Progenitor cell of endocrine pancreas (in vitro differentiated cells): Measurements from ENCODE around the gene CBR4. TPM values are rescaled to one million over a fixed set of nuclear protein-coding genes. Genes with fewer than 3 reads are reported as not detected.

Experiments used
- DNase-seq: peaks from one replicate; pipeline ENCODE4 v3.0.0; 2021; ENCODE audit warnings: low spot score; ENCODE audit not compliant: unreplicated experiment
- H3K27ac Mint-ChIP-seq: 2 replicates; pipeline ENCODE4 v1.8.0; 2021; ENCODE audit warnings: mild to moderate bottlenecking, moderate library complexity, mixed read lengths
- H3K27me3 Mint-ChIP-seq: 2 replicates; pipeline ENCODE4 v1.8.0; 2021; ENCODE audit warnings: mixed read lengths
- H3K36me3 Mint-ChIP-seq: 2 replicates; pipeline ENCODE4 v1.8.0; 2022; ENCODE audit warnings: mixed read lengths; ENCODE audit not compliant: insufficient read depth
- H3K4me1 Mint-ChIP-seq: 2 replicates; pipeline ENCODE4 v1.8.0; 2021; ENCODE audit warnings: low read depth, mixed read lengths
- H3K4me3 Mint-ChIP-seq: 2 replicates; pipeline ENCODE4 v1.8.0; 2021; ENCODE audit warnings: low read depth, mild to moderate bottlenecking, moderate library complexity, mixed read lengths
- H3K9me3 Mint-ChIP-seq: 2 replicates; pipeline ENCODE4 v1.8.0; 2021; ENCODE audit warnings: low read depth, mixed read lengths
- total RNA-seq: library from RNA; stranded (reverse); gene quantifications from 2 replicates; pipeline ENCODE4 v1.2.1, GENCODE V29; 2021
- TF ChIP-seq, protein P1 (sequence below): fragments of 200-600 bp; sonication (generic); IDR thresholded peaks from one replicate; pipeline ENCODE4 v1.5.0; 2021; ENCODE audit warnings: antibody characterized with exemption, mild to moderate bottlenecking; ENCODE audit not compliant: unreplicated experiment

CBR4 gene
- total RNA-seq, 1 donor from 2014 or later: 43.3 TPM

DNA sequence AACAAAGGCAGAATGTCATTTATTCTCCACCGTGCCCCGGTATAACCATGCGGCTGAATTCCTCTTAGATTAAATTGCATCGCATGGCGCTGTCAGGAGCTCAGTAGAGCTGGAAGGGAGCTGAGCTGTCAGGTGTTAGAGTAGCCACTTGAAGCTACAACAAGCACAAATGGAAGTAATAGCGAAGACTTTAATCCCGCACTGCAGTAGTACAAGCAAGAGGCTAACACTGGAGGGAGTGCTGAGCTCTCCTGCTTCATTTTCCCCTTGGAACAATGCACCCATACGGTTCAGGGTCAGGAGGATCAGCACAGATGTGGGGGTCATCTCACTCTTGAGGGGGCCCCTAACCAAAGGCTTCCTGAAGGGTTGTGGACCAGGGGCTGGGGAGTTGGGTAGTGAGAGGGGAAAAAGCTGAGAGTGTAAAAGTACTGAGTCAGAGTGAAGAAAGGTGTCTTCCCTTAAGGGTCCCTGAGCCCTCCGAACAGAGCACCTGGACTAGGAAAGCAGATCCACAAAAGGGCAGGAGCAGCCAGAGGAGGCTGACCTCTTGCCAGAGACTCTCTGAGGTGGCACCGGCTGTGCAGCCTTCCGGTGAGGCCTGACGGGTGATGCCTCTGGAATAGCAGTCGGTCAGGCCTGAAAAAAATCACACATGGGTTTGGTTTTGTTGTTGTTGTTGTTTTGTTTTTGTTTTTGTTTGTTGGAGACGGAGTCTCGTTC lies 36.0 kb upstream of the CBR4 start:
- Mint-ChIP-seq H3K4me3 (no peak overlapping the region), H3K27me3 (no peaks in the 10 kb centered on the region), H3K36me3 (no peaks in the 10 kb centered on the region), H3K4me1 (peaks cover 2% of the 10 kb centered on the region), H3K27ac (peak overlapping the region; percentile 77), H3K9me3 (no peaks in the 10 kb centered on the region)
- TF ChIP-seq, protein P1, sequence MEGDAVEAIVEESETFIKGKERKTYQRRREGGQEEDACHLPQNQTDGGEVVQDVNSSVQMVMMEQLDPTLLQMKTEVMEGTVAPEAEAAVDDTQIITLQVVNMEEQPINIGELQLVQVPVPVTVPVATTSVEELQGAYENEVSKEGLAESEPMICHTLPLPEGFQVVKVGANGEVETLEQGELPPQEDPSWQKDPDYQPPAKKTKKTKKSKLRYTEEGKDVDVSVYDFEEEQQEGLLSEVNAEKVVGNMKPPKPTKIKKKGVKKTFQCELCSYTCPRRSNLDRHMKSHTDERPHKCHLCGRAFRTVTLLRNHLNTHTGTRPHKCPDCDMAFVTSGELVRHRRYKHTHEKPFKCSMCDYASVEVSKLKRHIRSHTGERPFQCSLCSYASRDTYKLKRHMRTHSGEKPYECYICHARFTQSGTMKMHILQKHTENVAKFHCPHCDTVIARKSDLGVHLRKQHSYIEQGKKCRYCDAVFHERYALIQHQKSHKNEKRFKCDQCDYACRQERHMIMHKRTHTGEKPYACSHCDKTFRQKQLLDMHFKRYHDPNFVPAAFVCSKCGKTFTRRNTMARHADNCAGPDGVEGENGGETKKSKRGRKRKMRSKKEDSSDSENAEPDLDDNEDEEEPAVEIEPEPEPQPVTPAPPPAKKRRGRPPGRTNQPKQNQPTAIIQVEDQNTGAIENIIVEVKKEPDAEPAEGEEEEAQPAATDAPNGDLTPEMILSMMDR: peak; percentile 25
- no peak for DNase-seq

DNA sequence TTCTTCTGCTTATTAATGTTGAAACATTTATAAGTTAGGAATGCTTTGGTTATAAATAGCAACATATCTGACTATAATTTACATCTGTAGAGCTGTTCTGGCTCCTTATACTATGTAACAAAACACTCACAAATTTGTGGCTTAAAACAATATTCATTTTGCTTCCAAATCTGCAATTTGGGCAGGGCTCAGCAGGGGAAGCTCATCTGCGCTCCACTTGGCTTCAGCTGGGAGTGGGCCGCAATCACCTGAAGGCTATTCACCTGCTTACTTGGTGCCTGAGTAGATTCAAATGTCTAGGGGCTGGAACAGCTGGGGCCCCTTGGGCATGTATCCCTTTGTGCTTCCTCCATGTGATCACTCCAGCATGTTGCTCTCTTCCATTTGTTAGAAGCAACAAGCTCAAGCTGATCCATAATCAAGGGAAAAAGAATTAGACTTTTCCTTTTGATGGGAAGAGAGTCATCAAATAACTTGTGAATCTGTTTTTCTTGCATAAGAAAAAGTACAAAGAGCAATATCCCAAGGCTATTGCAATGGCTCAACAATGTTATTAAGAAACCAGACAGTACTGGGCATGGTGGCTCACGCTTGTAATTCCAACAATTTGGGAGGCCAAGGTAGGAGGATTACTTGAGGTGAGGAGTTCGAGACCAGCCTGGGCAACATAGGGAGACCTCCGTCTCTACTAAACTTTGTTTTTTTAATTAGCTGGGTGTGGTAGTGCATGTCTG lies 34.8 kb upstream of the CBR4 start:
- Mint-ChIP-seq H3K4me3 (no peak overlapping the region), H3K27ac (no peak overlapping the region), H3K27me3 (no peaks in the 10 kb centered on the region), H3K36me3 (no peaks in the 10 kb centered on the region), H3K9me3 (no peaks in the 10 kb centered on the region), H3K4me1 (no peaks in the 10 kb centered on the region)
- DNase-seq: no peak
- TF ChIP-seq, protein P1: no peak

DNA sequence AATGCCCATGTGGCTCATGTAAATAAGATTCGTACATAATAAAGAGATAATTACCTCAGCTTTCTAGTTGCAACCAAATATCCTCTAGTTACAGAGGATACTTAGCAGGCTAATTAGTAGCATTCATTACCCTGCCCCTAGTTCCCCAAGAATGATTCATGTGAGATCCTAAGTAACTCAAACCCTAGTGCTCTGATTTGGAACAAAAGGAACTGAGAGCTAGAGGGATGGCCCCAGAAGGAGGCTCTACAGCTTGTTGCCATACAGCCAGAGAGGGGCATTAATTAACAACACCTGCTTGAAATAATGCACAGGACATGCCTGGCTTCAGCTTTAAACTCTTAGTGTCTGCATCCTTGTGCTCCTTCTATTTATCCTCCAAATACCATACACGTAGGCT lies 32.6 kb upstream of the CBR4 start:
- TF ChIP-seq, protein P1: no peak
- H3K9me3 Mint-ChIP-seq: no peaks in the 10 kb centered on the region
- no peak overlapping the region for H3K4me3 Mint-ChIP-seq
- H3K36me3 Mint-ChIP-seq: no peaks in the 10 kb centered on the region
- H3K27me3 Mint-ChIP-seq: no peaks in the 10 kb centered on the region
- DNase-seq: no peak
- H3K27ac Mint-ChIP-seq: no peak overlapping the region
- H3K4me1 Mint-ChIP-seq: peaks cover 9% of the 10 kb centered on the region

DNA sequence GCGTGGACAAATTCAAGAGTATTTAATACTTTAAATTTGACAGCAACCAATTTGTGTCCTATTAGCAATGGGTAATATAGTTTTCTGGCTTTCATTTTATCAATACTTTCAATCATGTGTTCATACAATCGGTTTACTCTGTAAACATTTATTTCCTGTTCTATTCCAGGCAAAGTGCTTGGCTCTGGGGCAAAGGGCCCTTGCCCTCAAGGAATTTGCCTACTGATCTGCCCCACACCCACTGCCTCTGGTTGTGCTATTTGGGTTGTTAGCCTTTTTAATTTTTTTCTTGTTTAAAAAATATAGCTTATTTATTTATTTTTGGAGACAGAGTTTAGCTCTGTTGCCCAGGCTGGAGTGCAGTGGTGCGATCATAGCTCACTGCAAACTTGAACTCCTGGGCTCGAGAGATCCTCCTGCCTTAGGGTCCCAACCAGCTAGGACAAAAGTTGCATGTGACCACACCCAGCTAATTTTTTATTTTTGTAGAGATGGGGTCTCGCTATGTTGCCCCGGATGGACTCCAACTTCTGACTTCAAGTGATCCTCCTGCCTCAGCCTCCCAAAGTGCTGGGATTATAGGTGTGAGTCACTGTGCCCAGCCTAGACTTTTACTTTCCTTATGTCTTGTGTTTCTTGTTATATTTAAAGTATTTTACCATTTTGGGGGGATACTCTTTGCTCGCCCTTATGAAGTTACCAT lies 30.7 kb upstream of the CBR4 start:
- Mint-ChIP-seq H3K36me3 (no peaks in the 10 kb centered on the region), H3K27me3 (no peaks in the 10 kb centered on the region), H3K4me3 (no peak overlapping the region), H3K4me1 (peaks cover 14% of the 10 kb centered on the region), H3K27ac (no peak overlapping the region), H3K9me3 (no peaks in the 10 kb centered on the region)
- DNase-seq: no peak
- TF ChIP-seq, protein P1: no peak

- H3K36me3 Mint-ChIP-seq: no peaks in the 10 kb centered on the region
- no peaks in the 10 kb centered on the region for H3K27me3 Mint-ChIP-seq
These were observed 29.3 kb upstream of the CBR4 start for GRCh38 chr4:169039251-169039954.

More at GRCh38 chr4:169039251-169039954, 29.3 kb upstream of the CBR4 start:
- H3K4me3 Mint-ChIP-seq: no peak overlapping the region
- TF ChIP-seq, protein P1: no peak
- H3K4me1 Mint-ChIP-seq: peaks cover 14% of the 10 kb centered on the region
- DNase-seq: no peak
- H3K9me3 Mint-ChIP-seq: no peaks in the 10 kb centered on the region
- H3K27ac Mint-ChIP-seq: no peak overlapping the region
